IPS DF 6.9 (cell line): Measurements from ENCODE around the gene GLCCI1.

Experiments
- DNase-seq: peaks from one replicate; pipeline ENCODE4 v3.0.0-alpha.2; 2013; ENCODE audit warnings: low read depth, low spot score
- H3K27ac ChIP-seq: one replicate; pipeline ENCODE4 v1.5.1; 2013; ENCODE audit warnings: low read length, control low read depth
- H3K27me3 ChIP-seq: 2 replicates; pipeline ENCODE4 v1.6.1; 2013; ENCODE audit warnings: mild to moderate bottlenecking, low read length; ENCODE audit not compliant: control insufficient read depth, insufficient read depth
- H3K36me3 ChIP-seq: 2 replicates; pipeline ENCODE4 v1.6.1; 2013; ENCODE audit warnings: low read length; ENCODE audit not compliant: control insufficient read depth, insufficient read depth
- H3K4me1 ChIP-seq: 2 replicates; pipeline ENCODE4 v1.6.1; 2013; ENCODE audit warnings: low read length; ENCODE audit not compliant: control insufficient read depth, insufficient read depth
- H3K4me3 ChIP-seq: 2 replicates; pipeline ENCODE4 v1.5.1; 2013; ENCODE audit warnings: mild to moderate bottlenecking, low read length
- H3K9me3 ChIP-seq: 2 replicates; pipeline ENCODE4 v1.6.1; 2013; ENCODE audit warnings: low read length, inconsistent platforms; ENCODE audit not compliant: control insufficient read depth, insufficient read depth
- WGBS: extraction: QIAGEN DNeasy Blood & Tissue Kit; methylation state at CpG from one replicate; pipeline ENCODE4 v1.1.7; 2013; ENCODE audit warnings: mixed read lengths, missing lambda C conversion rate; ENCODE audit not compliant: insufficient read length, insufficient coverage; 5-methylcytosine and 5-hydroxymethylcytosine counted together

Gene GLCCI1

DNA sequence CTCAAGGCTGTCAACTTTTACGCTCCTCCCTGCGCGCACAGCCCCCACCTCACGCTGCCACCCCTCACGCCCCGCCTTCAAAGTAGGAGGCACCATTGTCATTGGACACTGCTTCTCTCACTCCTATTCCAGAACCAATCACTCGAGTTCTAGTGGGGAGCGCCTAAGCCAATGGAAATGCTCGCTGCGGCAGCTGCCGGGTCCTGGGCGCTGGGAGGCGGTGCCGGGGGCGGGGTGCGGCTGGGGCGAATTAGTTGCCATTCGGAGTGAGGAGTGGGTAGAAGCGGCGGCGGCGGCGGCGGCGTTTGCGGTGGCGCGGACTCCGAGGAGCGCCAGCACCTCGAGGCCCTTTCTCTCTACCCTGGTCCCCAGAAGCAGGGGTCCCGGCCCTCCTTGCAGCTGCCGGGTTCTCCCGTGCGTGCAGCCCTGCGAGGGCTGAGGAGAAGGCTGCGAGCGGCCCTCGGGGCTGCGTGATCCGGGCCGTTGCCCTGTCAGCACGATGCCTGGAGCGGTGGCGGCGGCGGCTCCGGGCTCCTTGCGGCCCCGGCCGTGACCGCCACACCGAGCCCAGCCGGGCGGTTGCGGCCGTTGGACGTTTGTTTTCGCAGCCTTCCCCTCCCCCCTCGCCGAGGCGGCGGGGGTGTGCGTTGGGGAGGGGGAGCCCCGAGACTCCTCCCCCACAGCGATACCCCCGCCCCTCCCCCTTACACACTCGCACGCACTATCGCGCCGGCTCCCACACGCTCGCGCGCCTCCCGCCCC is at the start of gene GLCCI1:
GLCCI1 (plus strand) TSS at position 253 of the 762 bp plus-strand sequence. CDS start 555 bp downstream, outside the sequence.
- peak; percentile 91 for DNase-seq
- H3K9me3 ChIP-seq: no peaks in the 10 kb centered on the region
- H3K36me3 ChIP-seq: no peaks in the 10 kb centered on the region
- H3K4me3 ChIP-seq: peak within 1 kb of the TSS; percentile 94
- WGBS: no CpG with 5 or more reads among the region's 77 CpGs
- no peaks in the 10 kb centered on the region for H3K27me3 ChIP-seq
- no peak within 1 kb of the TSS for H3K27ac ChIP-seq
- no peaks in the 10 kb centered on the region; the same call in 1 of the 2 replicates for H3K4me1 ChIP-seq

GRCh38 chr7:7919449-7919945 is 49.1 kb upstream of the GLCCI1 start:
- no peak for DNase-seq
- H3K27me3 ChIP-seq: no peaks in the 10 kb centered on the region
- no CpG with 5 or more reads among the region's 2 CpGs for WGBS
- no peaks in the 10 kb centered on the region for H3K36me3 ChIP-seq
- no peak overlapping the region for H3K4me3 ChIP-seq
- peaks cover 3% of the 10 kb centered on the region; the same call in 1 of the 2 replicates for H3K4me1 ChIP-seq
- no peaks in the 10 kb centered on the region for H3K9me3 ChIP-seq
- H3K27ac ChIP-seq: no peak overlapping the region

GRCh38 chr7:7920056-7920455 is 48.5 kb upstream of the GLCCI1 start:
- no peak overlapping the region for H3K27ac ChIP-seq
- no peaks in the 10 kb centered on the region for H3K27me3 ChIP-seq
- no peak overlapping the region for H3K4me3 ChIP-seq
- H3K4me1 ChIP-seq: peaks cover 3% of the 10 kb centered on the region; the same call in 1 of the 2 replicates
- no CpG with 5 or more reads among the region's 2 CpGs for WGBS
- H3K36me3 ChIP-seq: no peaks in the 10 kb centered on the region
- DNase-seq: no peak
- H3K9me3 ChIP-seq: no peaks in the 10 kb centered on the region

DNA sequence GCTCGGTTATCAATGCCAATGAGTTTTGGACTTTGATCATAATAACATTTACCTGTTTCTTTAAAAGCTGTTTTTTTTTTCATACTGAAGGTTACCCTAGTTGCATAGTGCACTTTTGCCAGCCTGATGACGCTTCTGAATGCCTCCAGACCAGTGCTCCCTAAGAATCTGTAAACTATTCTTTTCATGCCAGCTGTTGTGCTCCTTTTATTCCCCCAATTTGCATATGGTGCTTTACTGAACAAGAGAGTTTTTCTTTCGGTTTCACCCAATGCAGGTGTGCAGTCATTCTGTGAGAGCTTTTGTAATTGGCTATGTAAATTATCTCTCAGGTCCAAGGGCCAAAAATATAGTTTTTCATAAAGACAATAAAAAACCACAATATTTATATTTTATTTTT is 48.1 kb upstream of the GLCCI1 start:
- no CpG with 5 or more reads among the region's 3 CpGs for WGBS
- no peaks in the 10 kb centered on the region for H3K9me3 ChIP-seq
- H3K36me3 ChIP-seq: no peaks in the 10 kb centered on the region
- H3K4me3 ChIP-seq: no peak overlapping the region
- no peak for DNase-seq
- no peaks in the 10 kb centered on the region for H3K27me3 ChIP-seq
- no peak overlapping the region for H3K27ac ChIP-seq
- peaks cover 3% of the 10 kb centered on the region; the same call in 1 of the 2 replicates for H3K4me1 ChIP-seq

DNA sequence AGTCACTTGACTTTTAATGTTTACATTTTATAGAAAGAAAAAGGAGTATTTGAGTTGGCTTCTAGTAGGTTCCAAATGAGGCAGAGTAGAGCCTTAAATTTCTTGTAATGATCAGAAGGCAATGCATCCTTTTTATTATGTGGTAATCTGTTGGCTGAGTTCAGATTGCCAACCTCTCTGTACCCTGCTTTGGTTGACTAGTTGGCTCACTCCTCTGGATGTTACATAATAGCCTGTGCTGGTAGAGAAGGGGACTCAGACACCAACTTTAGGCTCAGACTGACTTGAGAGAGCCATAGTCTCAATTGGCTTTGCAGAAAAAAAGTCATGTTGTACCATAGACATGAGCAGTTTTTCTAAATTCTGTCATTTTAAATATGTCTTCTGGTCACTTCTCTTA is 46.8 kb upstream of the GLCCI1 start:
- Histone ChIP-seq H3K4me3 (no peak overlapping the region), H3K36me3 (no peaks in the 10 kb centered on the region), H3K9me3 (no peaks in the 10 kb centered on the region), H3K4me1 (peaks cover 3% of the 10 kb centered on the region; the same call in 1 of the 2 replicates), H3K27ac (no peak overlapping the region), H3K27me3 (no peaks in the 10 kb centered on the region)
- no peak for DNase-seq

DNA sequence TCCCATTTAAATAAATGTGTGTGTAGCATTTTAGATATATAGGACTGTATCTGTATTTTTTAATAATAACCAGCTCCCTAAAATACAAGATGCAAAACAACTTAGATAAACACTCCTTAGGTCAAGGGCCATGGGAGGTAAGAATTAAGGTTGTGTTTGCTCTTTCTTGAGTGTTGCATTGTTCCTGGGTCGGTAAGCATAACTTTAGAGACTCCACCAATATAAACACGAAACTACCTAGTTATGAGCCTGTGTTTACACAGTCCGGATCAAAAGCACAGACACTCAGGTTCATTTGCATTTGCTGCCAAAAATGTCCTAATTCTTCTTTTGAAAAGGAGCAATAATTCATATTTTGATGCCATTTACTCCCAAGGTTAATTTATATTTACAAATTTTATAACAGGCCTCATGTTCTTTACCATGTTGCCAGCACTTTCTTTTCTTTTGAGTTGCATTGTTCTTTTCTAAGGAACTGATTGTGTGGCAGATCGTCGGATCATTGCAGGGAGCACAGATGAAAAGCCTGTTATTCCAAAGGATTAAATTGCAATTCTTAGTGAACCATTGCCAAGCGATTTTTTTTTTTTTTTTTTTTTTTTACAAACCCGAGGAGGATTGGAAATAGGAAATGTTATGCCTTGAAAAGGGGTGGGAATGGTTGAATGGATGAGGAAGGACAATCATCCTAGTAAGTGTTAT is 45.8 kb upstream of the GLCCI1 start:
- no peaks in the 10 kb centered on the region for H3K36me3 ChIP-seq
- no peaks in the 10 kb centered on the region for H3K27me3 ChIP-seq
- no peak overlapping the region for H3K4me3 ChIP-seq
- peaks cover 3% of the 10 kb centered on the region; the same call in 1 of the 2 replicates for H3K4me1 ChIP-seq
- WGBS: no CpG with 5 or more reads among the region's 7 CpGs
- H3K27ac ChIP-seq: no peak overlapping the region
- no peak for DNase-seq
- H3K9me3 ChIP-seq: no peaks in the 10 kb centered on the region

- no peak overlapping the region for H3K27ac ChIP-seq
- DNase-seq: no peak
- H3K27me3 ChIP-seq: no peaks in the 10 kb centered on the region
- H3K4me1 ChIP-seq: peaks cover 3% of the 10 kb centered on the region; the same call in 1 of the 2 replicates
- no peak overlapping the region for H3K4me3 ChIP-seq
- no peaks in the 10 kb centered on the region for H3K36me3 ChIP-seq
- no peaks in the 10 kb centered on the region for H3K9me3 ChIP-seq
- no CpG with 5 or more reads among the region's 1 CpG for WGBS
Measured at GRCh38 chr7:7923818-7924217, 44.8 kb upstream of the GLCCI1 start.

DNA sequence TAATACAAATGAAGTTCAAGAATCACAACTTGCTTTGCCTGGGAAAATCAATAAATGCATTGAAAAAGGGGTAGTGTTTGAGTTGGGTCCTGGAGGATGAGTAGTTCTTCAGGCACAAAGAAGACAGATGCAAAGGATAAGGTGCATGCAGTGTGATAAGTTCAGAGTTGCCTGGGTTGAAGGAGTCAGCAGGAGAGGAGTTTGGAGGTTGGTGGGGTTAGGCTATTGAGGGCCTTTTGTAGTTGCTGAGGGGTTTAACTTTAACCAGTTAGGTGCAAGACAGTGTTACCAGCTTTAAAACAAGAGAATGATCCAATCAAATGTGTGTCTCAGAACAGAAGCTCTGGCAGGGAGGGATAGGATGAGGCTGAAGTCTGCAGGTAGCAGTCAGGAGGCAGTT is 44.3 kb upstream of the GLCCI1 start:
- Histone ChIP-seq H3K27me3 (no peaks in the 10 kb centered on the region), H3K9me3 (no peaks in the 10 kb centered on the region), H3K4me1 (peaks cover 3% of the 10 kb centered on the region; the same call in 1 of the 2 replicates), H3K27ac (no peak overlapping the region), H3K4me3 (no peak overlapping the region), H3K36me3 (no peaks in the 10 kb centered on the region)
- DNase-seq: no peak

DNA sequence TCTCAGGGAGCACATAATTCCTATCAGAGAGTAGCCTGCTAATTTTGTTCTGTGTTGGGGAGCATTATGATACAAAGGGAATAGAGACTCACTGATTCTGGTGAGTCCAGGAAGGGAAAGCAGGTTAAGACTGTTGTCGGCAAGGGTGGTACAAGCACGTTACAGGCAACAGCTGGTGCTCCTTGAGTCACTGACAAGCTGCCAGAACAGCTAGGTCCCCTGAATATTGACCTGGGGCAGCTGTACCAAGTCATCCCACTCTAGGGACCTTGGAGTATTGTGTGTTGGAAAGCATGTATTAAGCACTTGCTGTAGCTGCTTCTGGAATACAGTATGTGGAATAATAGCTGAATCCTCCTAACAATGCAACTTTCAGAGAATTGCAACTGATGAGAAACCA is 37.0 kb upstream of the GLCCI1 start:
- no peaks in the 10 kb centered on the region for H3K9me3 ChIP-seq
- WGBS: no CpG with 5 or more reads among the region's 2 CpGs
- no peak overlapping the region for H3K4me3 ChIP-seq
- H3K4me1 ChIP-seq: no peaks in the 10 kb centered on the region
- no peak overlapping the region for H3K27ac ChIP-seq
- H3K27me3 ChIP-seq: no peaks in the 10 kb centered on the region
- H3K36me3 ChIP-seq: no peaks in the 10 kb centered on the region
- no peak for DNase-seq

- H3K27me3 ChIP-seq: no peaks in the 10 kb centered on the region
- H3K4me1 ChIP-seq: no peaks in the 10 kb centered on the region
- H3K4me3 ChIP-seq: no peak overlapping the region
- H3K36me3 ChIP-seq: no peaks in the 10 kb centered on the region
- DNase-seq: no peak
- no peak overlapping the region for H3K27ac ChIP-seq
- no peaks in the 10 kb centered on the region for H3K9me3 ChIP-seq
- WGBS: no CpG with 5 or more reads among the region's 3 CpGs
Measured at GRCh38 chr7:7932553-7932952, 36.0 kb upstream of the GLCCI1 start.
